T-helper 2 cell treated with Interferon-gamma antibody and Interleukin-4, amounts not matched to agents 100 ng/mL and 5 ng/mL, for 36 hours (primary cell): ENCODE measurements around the gene PRORP. TPM values are rescaled to one million over a fixed set of nuclear protein-coding genes. Genes with fewer than 3 reads are reported as not detected.
"Not testable (repeated sequence)": the region's sequence is repeated elsewhere in the genome, so short reads cannot be mapped to it uniquely, and the experiment has no call there.

ENCODE experiments used
- intact Hi-C: fragments of 100-400 bp; cut with micrococcal nuclease; formaldehyde crosslinking; loops from one replicate; pipeline ENCODE4 v1.15.1; 2023
- total RNA-seq: library from RNA; stranded (reverse); gene quantifications from 2 replicates; pipeline ENCODE4 v1.2.3, GENCODE V29; 2022

PRORP gene
- total RNA-seq, 1 donor from 2014 or later, result 43.0 TPM

- intact Hi-C loops, result no loop called here
These were observed 12.2 kb downstream of the PRORP start for GRCh38 chr14:35134329-35135123.

GRCh38 chr14:35138585-35138984 lies 16.2 kb downstream of the PRORP start:
- intact Hi-C loops, result no loop called here

- intact Hi-C loops, result loop anchor here (1.0 to 10.0 kb wide), 4 partner anchors 84 to 546 kb away; partner anchors contain the start of gene PSMA6
These were observed 18.6 kb downstream of the PRORP start for GRCh38 chr14:35140718-35141581.

GRCh38 chr14:35144029-35144428 lies 21.7 kb downstream of the PRORP start:
- intact Hi-C loops, result loop anchor here (5.0 to 10.0 kb wide), 2 partner anchors 81 to 148 kb away; partner anchors contain the start of gene PSMA6

- intact Hi-C loops, result loop anchor here (10.0 kb wide), 1 partner anchor 78 kb away; no protein-coding TSS in a partner anchor
These were observed 24.4 kb downstream of the PRORP start for GRCh38 chr14:35146711-35147149.

- intact Hi-C loops, result loop anchor here (10.0 kb wide), 1 partner anchor 78 kb away; no protein-coding TSS in a partner anchor
These were observed 24.8 kb downstream of the PRORP start for GRCh38 chr14:35147186-35147585.

GRCh38 chr14:35147711-35148110 lies 25.4 kb downstream of the PRORP start:
- intact Hi-C loops, result loop anchor here (10.0 kb wide), 1 partner anchor 77 kb away; no protein-coding TSS in a partner anchor

- intact Hi-C loops, result loop anchor here (10.0 kb wide), 1 partner anchor 76 kb away; no protein-coding TSS in a partner anchor
These were observed 26.9 kb downstream of the PRORP start for GRCh38 chr14:35149239-35149638.

- intact Hi-C loops, result not testable (repeated sequence)
These were observed 30.2 kb downstream of the PRORP start for GRCh38 chr14:35152531-35152930.

GRCh38 chr14:35154016-35154415 lies 31.7 kb downstream of the PRORP start:
- intact Hi-C loops, result no loop called here

- intact Hi-C loops, result no loop called here
These were observed 33.6 kb downstream of the PRORP start for GRCh38 chr14:35155962-35156361.

GRCh38 chr14:35158491-35158890 lies 36.1 kb downstream of the PRORP start:
- intact Hi-C loops, result no loop called here

GRCh38 chr14:35158951-35159653 lies 36.8 kb downstream of the PRORP start:
- intact Hi-C loops, result no loop called here

- intact Hi-C loops, result no loop called here
These were observed 37.5 kb downstream of the PRORP start for GRCh38 chr14:35159742-35160409.

GRCh38 chr14:35161231-35161630 lies 38.9 kb downstream of the PRORP start:
- intact Hi-C loops, result no loop called here

GRCh38 chr14:35163384-35163783 lies 41.0 kb downstream of the PRORP start:
- intact Hi-C loops, result no loop called here

- intact Hi-C loops, result no loop called here
These were observed 42.5 kb downstream of the PRORP start for GRCh38 chr14:35164849-35165248.

GRCh38 chr14:35167496-35167895 lies 45.1 kb downstream of the PRORP start:
- intact Hi-C loops, result no loop called here
